CD14-positive monocyte (primary cell): ENCODE results near the gene FASN. TPM values are rescaled to one million over a fixed set of nuclear protein-coding genes. Genes with fewer than 3 reads are reported as not detected.

ENCODE experiments used
- DNase-seq, 3 donors: peaks; one replicate each; pipeline ENCODE4 v3.0.0-alpha.2; 2011 to 2022
- H2AFZ ChIP-seq: 2 replicates; pipeline ENCODE4 v1.6.0; 2012; ENCODE audit warnings: mild to moderate bottlenecking, low read depth, low read length, inconsistent platforms; ENCODE audit not compliant: insufficient read depth, poor library complexity, severe bottlenecking
- H3K27ac ChIP-seq, 2 donors: 1 replicate in 1 of 2; 2 replicates in 1 of 2; pipeline ENCODE4 v1.5.1; 2012 to 2013; ENCODE audit warnings: low read length in 2 of 2, control low read depth in 1 of 2, inconsistent platforms in 1 of 2, low read depth in 1 of 2, mild to moderate bottlenecking in 1 of 2
- H3K27me3 ChIP-seq, 2 donors: one replicate each; pipeline versions ENCODE4 v1.6.0 to v1.6.1; 2011 to 2013; ENCODE audit warnings: low read length in 2 of 2; ENCODE audit not compliant: control insufficient read depth in 2 of 2, insufficient read depth in 2 of 2
- H3K36me3 ChIP-seq, 2 donors: replicated peaks in 1 of 2; 1 replicate in 1 of 2; 2 replicates in 1 of 2; pipeline versions ENCODE4 v1.5.1 to v1.6.1; 2012 to 2013; ENCODE audit warnings: low read length in 2 of 2, control low read depth in 1 of 2, inconsistent platforms in 1 of 2, mild to moderate bottlenecking in 1 of 2; ENCODE audit not compliant: insufficient read depth in 2 of 2, control insufficient read depth in 1 of 2
- H3K4me1 ChIP-seq, 2 donors: 1 replicate in 1 of 2; 2 replicates in 1 of 2; pipeline versions ENCODE4 v1.5.1 to v1.6.1; 2012 to 2013; ENCODE audit warnings: low read length in 2 of 2, control low read depth in 1 of 2, inconsistent platforms in 1 of 2, mild to moderate bottlenecking in 1 of 2, moderate library complexity in 1 of 2; ENCODE audit not compliant: insufficient read depth in 2 of 2, control insufficient read depth in 1 of 2
- H3K4me2 ChIP-seq: replicated peaks from 2 replicates; pipeline ENCODE3; 2012; ENCODE audit warnings: low read length, moderate library complexity, mild to moderate bottlenecking; ENCODE audit not compliant: poor library complexity, severe bottlenecking; ENCODE audit errors: extremely low read depth
- H3K4me3 ChIP-seq, 3 experiments: fragments of 200-600 bp in 1 of 3; sonication (generic) in 1 of 3; replicated peaks in 1 of 3; 1 replicate in 2 of 3; 2 replicates in 1 of 3; pipeline ENCODE4 v1.5.1; 2011 to 2013; ENCODE audit warnings: low read length in 3 of 3, mild to moderate bottlenecking in 3 of 3, control low read depth in 2 of 3, low read depth in 2 of 3, inconsistent platforms in 1 of 3, moderate library complexity in 1 of 3
- H3K79me2 ChIP-seq: 2 replicates; pipeline ENCODE4 v1.6.0; 2012; ENCODE audit warnings: mild to moderate bottlenecking, control low read depth, inconsistent platforms, low read length, moderate library complexity; ENCODE audit not compliant: insufficient read depth
- H3K9ac ChIP-seq: 2 replicates; pipeline ENCODE4 v1.6.0; 2017; ENCODE audit warnings: low read length, mild to moderate bottlenecking; ENCODE audit not compliant: insufficient read depth, poor library complexity, severe bottlenecking
- H3K9me3 ChIP-seq, 2 donors: replicated peaks in 1 of 2; 1 replicate in 1 of 2; 2 replicates in 1 of 2; pipeline versions ENCODE4 v1.5.1 to v1.6.1; 2012 to 2013; ENCODE audit warnings: low read length in 2 of 2, control low read depth in 1 of 2; ENCODE audit not compliant: control insufficient read depth in 1 of 2, insufficient read depth in 1 of 2
- H4K20me1 ChIP-seq: 2 replicates; pipeline ENCODE4 v1.6.0; 2012; ENCODE audit warnings: mild to moderate bottlenecking, low read length, control low read depth, moderate library complexity; ENCODE audit not compliant: insufficient read depth
- H3K27ac Mint-ChIP-seq, 7 donors: one replicate each; pipeline ENCODE4 v1.8.0; 2020; ENCODE audit warnings: mild to moderate bottlenecking in 7 of 7, mixed read lengths in 7 of 7, moderate library complexity in 6 of 7, inconsistent platforms in 2 of 7
- H3K27me3 Mint-ChIP-seq, 3 donors: one replicate each; pipeline ENCODE4 v1.8.0; 2021 to 2022; ENCODE audit warnings: low read depth in 3 of 3, mild to moderate bottlenecking in 3 of 3, mixed read lengths in 3 of 3, moderate library complexity in 3 of 3, inconsistent platforms in 1 of 3
- H3K36me3 Mint-ChIP-seq, 2 donors: one replicate each; pipeline ENCODE4 v1.8.0; 2020; ENCODE audit warnings: mixed read lengths in 2 of 2, inconsistent platforms in 1 of 2, mild to moderate bottlenecking in 1 of 2
- H3K4me1 Mint-ChIP-seq: one replicate; pipeline ENCODE4 v1.8.0; 2020; ENCODE audit warnings: mild to moderate bottlenecking, mixed read lengths
- H3K4me3 Mint-ChIP-seq, 2 donors: one replicate each; pipeline ENCODE4 v1.8.0; 2020; ENCODE audit warnings: mild to moderate bottlenecking in 2 of 2, mixed read lengths in 2 of 2, moderate library complexity in 1 of 2
- H3K9me3 Mint-ChIP-seq, 7 donors: one replicate each; pipeline ENCODE4 v1.8.0; 2020 to 2022; ENCODE audit warnings: mixed read lengths in 7 of 7, mild to moderate bottlenecking in 6 of 7, moderate library complexity in 6 of 7, inconsistent platforms in 2 of 7
- WGBS: methylation state at CpG from one replicate; pipeline ENCODE4 v1.1.5; 2013; ENCODE audit warnings: missing lambda C conversion rate; ENCODE audit not compliant: insufficient coverage; 5-methylcytosine and 5-hydroxymethylcytosine counted together
- intact Hi-C, 2 donors: fragments of 100-400 bp; cut with micrococcal nuclease; formaldehyde crosslinking; loops; one replicate each; pipeline versions ENCODE4 v1.15.0 to v1.15.1; 2023
- polyA plus RNA-seq, 3 donors: library from polyadenylated mRNA; depleted of rRNA in 1 of 3; unstranded in 2 of 3; stranded (reverse) in 1 of 3; fragments of 300-500 nt in 2 of 3; fragments of >200 nt in 1 of 3; fragmentation: Illumina TruSeq in 2 of 3; gene quantifications; 1 replicate in 2 of 3; 2 replicates in 1 of 3; pipeline ENCODE4 v1.2.3, GENCODE V29; 2012 to 2021
- TF ChIP-seq, protein P1 (sequence below): fragments of 200-600 bp; IDR thresholded peaks from one replicate; pipeline ENCODE4 v1.8.0; 2022; ENCODE audit warnings: antibody characterized with exemption, mild to moderate bottlenecking

Gene FASN
- polyA plus RNA-seq, 3 donors: 0.08 to 8.4 (median 0.13) TPM

DNA sequence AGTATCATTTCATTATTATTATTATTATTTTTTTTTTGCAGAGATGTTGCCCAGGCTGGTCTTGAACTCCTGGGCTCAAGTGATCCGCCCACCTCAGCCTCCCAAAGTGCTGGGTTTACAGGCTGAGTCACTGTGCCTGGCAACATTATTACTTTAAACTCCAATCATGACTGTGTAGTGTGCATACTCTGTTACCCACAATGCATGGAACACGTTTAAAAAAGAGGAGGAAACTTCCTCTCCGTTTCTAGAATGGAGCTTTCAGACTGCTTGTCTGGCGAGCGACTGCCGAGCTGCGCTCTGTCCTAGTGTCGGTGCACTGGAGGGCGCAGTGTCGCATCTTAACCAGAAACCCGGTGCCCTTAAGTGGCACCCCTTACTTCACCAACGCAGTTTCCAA lies 22.1 kb upstream of the FASN start:
- H3K9ac ChIP-seq: no peak overlapping the region
- no peak overlapping the region for H3K4me3 ChIP-seq
- H4K20me1 ChIP-seq: no peaks in the 10 kb centered on the region
- no peaks in the 10 kb centered on the region for H3K79me2 ChIP-seq
- peaks cover 4 to 7% of the 10 kb centered on the region in 2 donors for H3K4me1 ChIP-seq
- H3K4me2 ChIP-seq: no peak overlapping the region
- H2AFZ ChIP-seq: no peak overlapping the region
- TF ChIP-seq, protein P1, sequence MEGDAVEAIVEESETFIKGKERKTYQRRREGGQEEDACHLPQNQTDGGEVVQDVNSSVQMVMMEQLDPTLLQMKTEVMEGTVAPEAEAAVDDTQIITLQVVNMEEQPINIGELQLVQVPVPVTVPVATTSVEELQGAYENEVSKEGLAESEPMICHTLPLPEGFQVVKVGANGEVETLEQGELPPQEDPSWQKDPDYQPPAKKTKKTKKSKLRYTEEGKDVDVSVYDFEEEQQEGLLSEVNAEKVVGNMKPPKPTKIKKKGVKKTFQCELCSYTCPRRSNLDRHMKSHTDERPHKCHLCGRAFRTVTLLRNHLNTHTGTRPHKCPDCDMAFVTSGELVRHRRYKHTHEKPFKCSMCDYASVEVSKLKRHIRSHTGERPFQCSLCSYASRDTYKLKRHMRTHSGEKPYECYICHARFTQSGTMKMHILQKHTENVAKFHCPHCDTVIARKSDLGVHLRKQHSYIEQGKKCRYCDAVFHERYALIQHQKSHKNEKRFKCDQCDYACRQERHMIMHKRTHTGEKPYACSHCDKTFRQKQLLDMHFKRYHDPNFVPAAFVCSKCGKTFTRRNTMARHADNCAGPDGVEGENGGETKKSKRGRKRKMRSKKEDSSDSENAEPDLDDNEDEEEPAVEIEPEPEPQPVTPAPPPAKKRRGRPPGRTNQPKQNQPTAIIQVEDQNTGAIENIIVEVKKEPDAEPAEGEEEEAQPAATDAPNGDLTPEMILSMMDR: no peak
- peaks cover 0 to 4% (median 0%) of the 10 kb centered on the region in 7 donors for H3K9me3 Mint-ChIP-seq
- no peaks in the 10 kb centered on the region for H3K27me3 ChIP-seq
- H3K36me3 ChIP-seq: no peaks in the 10 kb centered on the region
- H3K9me3 ChIP-seq: no peaks in the 10 kb centered on the region
- intact Hi-C loops: no loop called here
- H3K36me3 Mint-ChIP-seq: peaks cover 10 to 17% of the 10 kb centered on the region in 2 donors
- H3K27ac ChIP-seq: no peak overlapping the region
- H3K4me1 Mint-ChIP-seq: peaks cover 7% of the 10 kb centered on the region
- no peak overlapping the region for H3K4me3 Mint-ChIP-seq
- no peak for DNase-seq
- H3K27ac Mint-ChIP-seq: peak overlapping the region in 1 of 7 donors; percentile 38
- WGBS: 23% methylated on average over 5 of the region's 12 CpGs
- peaks cover 0 to 2% (median 0%) of the 10 kb centered on the region in 3 donors for H3K27me3 Mint-ChIP-seq

DNA sequence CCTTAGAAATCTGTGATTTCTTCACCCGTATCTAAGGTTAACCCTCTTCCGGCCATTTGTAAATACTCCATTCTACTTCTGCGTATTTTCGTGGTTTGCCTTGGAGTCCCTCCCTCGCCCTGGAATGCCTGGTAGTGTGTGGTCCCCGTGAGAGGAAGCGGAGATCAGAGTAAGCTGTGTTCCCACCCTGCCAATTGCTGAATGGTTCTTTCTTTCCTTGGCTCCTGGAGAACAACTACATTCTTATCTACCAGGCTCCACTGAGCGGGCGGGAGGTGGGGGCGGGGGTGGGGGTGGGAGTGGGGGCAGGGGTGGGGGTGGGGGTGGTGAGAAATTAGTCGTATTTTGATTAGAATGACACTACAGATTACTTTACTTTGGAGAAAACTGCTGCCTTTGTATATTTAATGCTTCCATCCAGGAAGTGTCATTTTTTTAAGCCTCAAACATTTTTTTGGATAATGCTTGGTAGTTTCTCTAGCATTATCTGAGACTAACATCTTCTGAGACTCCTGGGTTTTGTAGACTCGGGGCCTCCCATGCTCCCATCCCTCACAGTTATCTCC lies 20.9 kb upstream of the FASN start:
- no peak for DNase-seq
- H3K79me2 ChIP-seq: no peaks in the 10 kb centered on the region
- H3K9ac ChIP-seq: no peak overlapping the region
- H3K27me3 Mint-ChIP-seq: peaks cover 0 to 2% (median 0%) of the 10 kb centered on the region in 3 donors
- peaks cover 0 to 4% (median 0%) of the 10 kb centered on the region in 7 donors for H3K9me3 Mint-ChIP-seq
- TF ChIP-seq, protein P1: no peak
- 97% methylated on average over 5 of the region's 12 CpGs for WGBS
- no peaks in the 10 kb centered on the region for H3K9me3 ChIP-seq
- H3K4me1 Mint-ChIP-seq: peaks cover 7% of the 10 kb centered on the region
- H3K36me3 ChIP-seq: no peaks in the 10 kb centered on the region
- H3K27ac Mint-ChIP-seq: no peak overlapping the region
- H3K36me3 Mint-ChIP-seq: peaks cover 9 to 17% of the 10 kb centered on the region in 2 donors
- intact Hi-C loops: no loop called here
- H4K20me1 ChIP-seq: no peaks in the 10 kb centered on the region
- H2AFZ ChIP-seq: no peak overlapping the region
- no peaks in the 10 kb centered on the region for H3K27me3 ChIP-seq
- no peak overlapping the region for H3K4me2 ChIP-seq
- H3K4me3 Mint-ChIP-seq: no peak overlapping the region
- H3K27ac ChIP-seq: no peak overlapping the region
- no peak overlapping the region for H3K4me3 ChIP-seq
- H3K4me1 ChIP-seq: peaks cover 4 to 7% of the 10 kb centered on the region in 2 donors
